HG03342 (cell line): ENCODE results near the gene ADD1.
"Not testable (repeated sequence)": the region's sequence is repeated elsewhere in the genome, so short reads cannot be mapped to it uniquely, and the experiment has no call there.

ENCODE experiments used
- ATAC-seq: cut with Tn5 transposase; IDR thresholded peaks from one replicate; pipeline ENCODE4 v1.9.1; 2021; ENCODE audit warnings: mild to moderate bottlenecking, moderate library complexity; ENCODE audit not compliant: unreplicated experiment

Gene ADD1

DNA sequence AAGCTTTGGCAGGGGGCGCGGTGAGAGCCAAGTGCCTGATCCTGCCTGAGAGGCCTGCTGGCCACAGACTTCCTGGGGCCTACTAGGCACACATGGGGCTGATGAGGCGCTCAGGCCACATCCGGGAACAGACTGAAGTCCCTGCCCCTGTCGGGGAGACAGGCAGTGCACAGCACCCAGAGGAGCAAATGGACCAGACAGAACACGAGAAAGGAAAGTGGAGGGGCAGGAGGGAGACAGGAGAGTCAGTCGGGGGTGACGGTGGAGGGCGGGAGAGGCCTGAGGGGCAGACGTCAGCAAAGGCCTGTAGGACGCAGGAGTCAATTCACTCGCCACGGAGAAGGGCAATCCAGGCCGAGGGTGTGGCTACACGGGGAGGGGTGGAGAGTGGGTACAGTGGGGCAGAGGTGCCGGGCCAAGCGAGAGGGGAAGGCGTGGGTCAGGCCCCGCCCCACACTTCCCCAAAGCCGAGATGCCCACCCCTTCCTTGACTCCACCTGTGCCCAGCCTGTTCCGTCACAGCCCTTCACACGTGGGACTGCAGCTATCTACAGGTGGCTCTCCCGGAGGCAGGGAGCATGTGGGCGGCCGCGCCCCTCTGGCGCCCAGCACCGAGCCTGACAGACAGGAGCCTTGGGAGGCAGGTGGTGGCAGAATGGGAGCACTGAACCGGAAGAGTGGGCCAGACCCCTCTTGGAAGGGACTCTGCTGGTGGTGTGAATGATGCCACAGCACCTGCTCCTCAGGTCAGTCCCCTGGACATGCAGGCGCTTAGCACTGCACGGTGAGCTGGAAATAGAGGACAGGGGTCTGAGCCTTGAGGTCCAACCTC lies 99.1 kb downstream of the ADD1 start:
- ATAC-seq, result no peak

DNA sequence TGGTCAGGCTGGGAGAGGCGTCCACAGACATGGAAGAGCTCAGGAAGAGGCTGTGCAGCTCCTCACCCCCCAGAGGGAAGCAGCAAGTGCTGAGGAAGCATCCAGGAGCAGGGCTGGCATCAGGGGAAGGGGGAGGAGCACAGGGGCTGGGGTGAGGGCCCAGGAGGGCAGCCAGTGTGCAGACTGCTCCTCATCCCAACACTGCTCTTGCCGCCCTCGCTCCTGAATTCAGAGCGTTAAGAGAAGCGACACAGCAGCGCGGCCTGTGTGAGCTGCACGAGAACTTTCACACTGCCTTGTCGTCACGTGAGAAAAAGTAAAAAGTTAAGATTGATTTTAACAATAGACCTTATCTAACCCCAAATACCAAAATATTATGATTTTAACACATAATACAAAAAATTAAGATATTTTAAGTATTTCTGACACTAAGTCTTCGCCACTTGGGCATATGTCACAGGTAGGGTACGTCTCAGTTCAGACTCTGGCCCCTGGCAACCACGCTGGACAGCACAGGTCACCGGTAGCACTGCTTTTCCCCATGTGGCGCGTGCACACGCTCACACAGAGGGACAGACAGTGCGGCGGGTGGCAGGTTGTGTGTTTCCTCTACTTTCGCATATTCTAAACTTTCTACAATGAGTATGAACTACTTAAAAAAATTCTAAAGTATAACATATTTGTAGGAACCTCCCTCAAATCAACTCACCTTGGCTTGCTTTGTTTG lies 99.9 kb downstream of the ADD1 start:
- no peak for ATAC-seq

DNA sequence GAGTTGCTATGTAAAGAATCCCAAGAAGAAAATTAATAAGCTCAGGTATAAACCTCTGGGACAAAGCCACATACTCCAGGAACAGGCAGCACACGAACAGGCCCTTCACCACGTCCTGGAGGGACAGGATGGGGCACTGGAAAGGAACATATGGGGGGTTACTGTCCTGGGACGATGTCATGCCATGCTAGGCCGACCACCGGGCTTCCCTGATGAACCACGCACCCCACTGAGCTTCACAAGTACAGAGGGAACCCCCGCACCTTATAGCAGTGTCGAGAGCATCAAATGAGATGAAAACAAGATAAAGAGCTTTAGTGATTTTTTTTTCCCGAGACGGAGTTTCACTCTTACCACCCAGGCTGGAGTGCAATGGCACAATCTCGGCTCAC lies 100.4 kb downstream of the ADD1 start:
- ATAC-seq, result no peak

DNA sequence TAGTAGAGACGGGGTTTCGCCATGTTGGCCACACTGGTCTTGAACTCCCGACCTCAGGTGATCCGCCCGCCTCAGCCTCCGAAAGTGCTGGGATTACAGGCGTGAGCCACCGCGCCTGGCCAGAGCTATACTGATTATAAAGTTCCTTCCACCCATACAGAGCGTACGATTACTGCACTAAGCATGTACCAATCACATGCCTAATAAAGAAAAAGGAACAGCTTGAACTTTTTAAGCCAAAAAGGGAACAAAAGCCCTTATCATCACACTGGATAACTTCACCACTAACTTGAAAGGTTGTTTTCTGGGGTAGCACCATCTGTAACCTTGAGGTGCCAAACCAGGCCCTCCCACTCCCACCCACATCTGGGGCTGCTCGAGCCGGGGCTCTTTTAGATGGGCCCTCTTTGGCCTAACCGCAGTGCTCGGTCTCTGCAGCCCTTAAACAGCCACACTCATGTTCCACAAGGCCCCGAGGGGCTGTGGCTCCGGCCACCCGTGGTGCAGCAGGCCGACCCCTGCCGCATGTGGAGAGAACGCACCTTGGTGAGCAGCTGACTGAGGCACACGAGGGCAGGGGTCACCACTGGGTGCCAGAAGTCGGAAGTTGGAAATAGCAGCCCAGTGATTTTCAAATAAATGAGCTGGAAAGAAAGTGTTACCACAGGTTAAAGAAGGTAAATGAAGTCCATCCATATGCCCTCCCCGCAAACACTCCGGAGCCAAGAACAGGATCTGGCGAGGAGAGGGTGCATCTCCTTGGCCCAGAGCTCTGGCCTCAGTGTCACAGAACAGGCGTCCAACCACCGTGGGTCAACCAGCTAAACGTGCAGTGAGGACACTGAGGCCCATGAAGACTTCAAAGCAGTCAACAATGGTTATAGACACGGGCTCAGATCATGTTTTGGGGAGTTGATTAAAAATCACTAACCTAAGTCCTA lies 101.2 kb downstream of the ADD1 start:
- no peak for ATAC-seq

DNA sequence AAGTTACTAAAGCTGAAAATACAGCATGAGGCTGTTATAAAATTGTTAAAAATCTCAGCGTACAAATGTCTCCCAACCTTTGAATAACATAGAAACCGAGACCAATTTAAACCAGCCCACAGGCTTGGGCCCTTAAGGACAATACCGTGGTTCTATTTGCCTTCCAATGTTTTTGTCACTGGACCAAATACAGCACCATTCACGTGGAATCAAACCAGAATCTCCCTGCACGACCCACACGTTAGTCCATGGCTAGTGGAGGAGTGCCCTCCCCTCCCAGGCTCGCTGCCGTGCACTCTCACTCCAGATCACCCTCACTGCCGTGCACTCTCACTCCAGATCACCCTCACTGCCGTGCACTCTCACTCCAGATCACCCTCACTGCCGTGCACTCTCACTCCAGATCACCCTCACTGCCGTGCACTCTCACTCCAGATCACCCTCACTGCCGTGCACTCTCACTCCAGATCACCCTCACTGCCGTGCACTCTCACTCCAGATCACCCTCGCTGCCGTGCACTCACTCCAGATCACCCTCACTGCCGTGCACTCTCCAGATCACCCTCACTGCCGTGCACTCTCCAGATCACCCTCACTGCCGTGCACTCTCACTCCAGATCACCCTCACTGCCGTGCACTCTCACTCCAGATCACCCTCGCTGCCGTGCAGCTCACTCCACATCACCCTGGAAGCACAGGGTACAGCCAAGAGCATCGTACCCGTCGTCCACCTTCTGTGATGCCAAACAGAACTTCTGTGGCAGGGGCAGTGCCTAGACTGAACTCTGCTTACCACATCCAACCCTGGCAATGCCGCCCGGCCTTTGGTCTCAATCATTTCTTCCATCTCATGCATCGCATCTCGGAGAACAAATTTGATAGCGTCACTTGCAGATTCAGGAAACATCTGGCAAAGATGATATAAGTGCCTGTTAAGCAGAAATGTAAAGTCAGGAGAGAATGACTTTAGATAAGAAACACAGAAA lies 102.3 kb downstream of the ADD1 start:
- ATAC-seq, result not testable (repeated sequence)

DNA sequence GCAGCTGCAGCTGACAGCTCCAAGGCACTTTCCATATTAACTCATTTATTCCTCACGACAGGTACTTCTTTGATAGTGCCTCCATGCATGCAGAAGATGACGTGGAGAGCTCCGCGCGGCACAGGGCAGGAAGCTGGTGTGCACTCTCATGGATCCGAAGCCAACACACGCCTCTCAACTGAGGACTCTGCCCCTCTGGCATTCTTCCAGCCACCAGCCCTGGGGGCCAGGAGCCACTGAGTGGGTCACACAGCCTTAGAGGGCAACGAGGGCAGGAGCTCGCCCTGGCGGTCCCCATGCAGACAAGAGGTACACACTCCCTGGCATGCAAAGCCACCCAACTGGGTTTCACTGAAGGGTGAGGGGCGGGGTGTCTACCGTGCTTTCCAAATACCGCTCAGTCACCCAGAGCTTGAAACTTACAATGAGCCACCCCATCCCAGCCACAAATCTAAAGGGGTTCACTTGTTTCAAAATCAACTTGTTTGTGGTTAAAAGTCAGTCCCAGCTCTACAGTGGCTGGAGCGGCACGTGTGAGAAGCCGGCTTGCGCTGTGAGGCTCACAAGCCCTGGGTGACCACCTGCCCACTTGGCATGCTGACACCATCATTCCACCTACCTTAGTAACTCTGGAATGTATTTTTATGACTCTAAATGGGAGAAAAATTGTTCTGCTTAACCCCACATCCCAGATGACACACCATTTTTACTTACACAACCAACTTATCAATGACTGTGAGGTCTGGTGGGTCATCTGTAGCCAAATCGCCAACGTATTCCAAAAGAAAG lies 103.4 kb downstream of the ADD1 start:
- ATAC-seq, result no peak

DNA sequence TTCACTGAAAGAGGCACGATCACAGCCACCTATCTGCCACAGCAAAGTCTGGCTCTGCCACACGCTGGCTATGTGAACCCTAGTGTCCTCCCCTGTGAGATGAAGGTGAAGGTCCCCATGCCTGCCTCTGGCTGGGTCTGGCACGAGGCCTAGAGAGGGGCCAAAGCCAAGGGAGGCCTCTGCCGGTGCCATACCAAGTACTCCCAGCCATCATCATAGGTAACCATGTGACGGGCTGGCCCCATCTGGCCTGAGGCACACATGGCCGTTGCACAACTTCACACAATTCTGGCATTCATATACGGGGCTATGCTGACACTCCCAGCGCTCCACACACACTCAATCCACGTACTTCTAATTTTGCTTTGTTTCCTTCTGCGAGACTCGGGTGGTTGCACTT lies 104.3 kb downstream of the ADD1 start:
- ATAC-seq, result no peak

DNA sequence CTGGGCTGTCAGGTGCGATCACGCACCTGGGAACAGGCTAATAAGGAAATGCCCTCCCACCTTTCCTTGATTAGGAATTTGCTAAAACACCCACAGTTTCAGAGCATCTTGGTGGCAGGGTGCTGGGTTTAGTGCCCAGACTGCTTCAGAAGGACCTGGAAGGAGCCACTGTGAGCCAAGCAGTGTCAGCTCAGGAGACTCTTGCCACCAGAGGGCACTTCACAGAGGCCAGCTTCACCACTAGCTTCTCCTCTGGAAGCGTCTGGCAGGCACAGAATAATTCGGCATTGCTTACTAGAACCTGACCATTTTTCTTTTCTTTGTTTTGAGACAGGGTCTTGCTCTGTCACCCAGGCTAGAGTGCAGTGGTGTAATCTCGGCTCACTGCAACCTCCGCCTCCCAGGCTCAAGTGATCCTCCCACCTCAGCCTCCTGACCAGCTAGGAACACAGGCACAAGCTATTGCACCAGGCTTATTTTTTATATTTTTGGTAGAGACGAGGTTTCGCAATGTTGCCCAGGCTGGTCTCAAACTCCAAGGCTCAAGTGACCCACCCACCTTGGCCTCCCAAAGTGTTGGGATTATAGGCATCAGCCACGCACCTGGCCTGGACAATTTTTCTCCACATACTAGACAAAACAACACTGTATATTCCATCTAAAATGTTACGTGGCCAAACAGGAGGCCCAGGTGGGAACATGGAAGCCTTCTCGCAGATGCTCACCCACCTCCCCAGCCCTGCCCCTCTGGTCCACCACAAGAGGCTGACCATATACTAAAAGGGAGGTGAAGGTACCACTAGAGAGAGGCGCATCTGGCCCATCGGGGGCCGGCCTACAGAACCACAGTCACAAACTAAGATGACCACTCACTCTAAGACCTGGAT lies 105.5 kb downstream of the ADD1 start:
- ATAC-seq, result no peak

DNA sequence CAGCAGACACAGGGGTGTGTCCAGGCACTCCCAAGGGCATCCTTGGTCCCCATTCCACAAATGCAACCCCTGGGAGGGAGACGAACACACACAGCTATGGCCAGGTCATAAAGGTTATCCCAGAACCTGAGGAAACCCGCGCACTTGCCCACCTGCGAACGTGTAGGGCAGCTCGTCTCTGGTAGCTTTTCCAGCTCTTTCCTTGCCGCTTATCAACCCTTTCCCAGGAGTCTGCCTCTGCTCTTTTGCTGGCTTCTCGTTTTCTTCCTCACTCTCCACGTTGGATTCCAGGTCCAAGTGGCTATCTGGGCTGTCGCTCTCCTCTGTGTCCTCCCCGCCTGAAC lies 106.1 kb downstream of the ADD1 start:
- ATAC-seq, result no peak

DNA sequence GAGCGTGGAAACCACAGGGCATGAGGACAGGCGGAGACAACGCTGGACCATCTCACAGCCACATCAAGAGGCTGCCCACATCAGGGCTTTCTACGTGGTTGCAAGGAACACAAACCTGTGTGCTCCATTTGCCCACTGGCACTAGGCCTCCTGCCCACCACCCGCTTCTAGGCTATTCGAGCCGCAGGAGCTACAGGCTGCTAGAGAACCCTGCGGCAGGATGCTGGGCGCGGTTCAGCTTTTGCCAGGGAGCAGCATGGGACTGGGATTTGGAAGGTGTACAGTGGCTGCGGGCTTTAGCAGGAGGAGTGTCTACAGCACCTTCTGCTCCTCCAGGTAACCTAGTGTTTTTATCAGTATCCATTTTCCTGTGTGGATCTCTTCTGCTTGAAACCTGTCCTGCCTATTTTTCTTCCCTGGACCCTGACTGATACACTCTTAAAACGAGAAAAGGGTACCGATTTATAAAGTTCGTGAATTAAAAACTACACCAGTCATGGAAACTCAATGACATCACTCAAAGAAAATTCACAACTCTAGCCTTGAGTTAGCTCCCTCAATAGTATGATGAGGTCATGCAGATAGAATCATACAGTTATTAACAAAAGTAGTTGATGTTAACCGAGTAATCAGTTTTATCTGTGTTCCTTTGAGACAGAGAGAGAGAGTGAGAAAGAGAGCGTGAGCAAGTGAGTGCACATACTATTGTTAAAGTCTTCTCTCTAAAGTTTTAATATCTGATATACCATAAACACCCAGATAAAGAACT lies 106.8 kb downstream of the ADD1 start:
- ATAC-seq, result no peak

DNA sequence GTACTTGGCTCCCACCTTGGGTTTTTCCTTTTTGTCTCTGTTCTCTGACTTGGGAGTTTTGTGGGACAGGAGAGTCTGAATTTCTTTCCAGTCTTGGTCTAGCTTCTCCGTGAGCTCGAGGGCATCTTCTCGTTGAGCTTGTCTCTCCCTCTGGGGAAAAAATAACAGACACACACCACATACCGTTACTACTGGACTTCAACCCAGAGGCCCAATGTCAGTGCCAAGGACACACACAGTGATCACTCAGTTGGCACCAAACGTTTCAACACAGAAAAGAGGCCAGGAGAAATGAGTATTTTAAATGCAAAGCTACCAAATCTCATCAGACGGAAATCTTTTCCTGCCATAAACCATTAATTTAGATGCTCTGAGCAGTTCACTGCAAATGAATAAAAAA lies 109.9 kb downstream of the ADD1 start:
- no peak for ATAC-seq

DNA sequence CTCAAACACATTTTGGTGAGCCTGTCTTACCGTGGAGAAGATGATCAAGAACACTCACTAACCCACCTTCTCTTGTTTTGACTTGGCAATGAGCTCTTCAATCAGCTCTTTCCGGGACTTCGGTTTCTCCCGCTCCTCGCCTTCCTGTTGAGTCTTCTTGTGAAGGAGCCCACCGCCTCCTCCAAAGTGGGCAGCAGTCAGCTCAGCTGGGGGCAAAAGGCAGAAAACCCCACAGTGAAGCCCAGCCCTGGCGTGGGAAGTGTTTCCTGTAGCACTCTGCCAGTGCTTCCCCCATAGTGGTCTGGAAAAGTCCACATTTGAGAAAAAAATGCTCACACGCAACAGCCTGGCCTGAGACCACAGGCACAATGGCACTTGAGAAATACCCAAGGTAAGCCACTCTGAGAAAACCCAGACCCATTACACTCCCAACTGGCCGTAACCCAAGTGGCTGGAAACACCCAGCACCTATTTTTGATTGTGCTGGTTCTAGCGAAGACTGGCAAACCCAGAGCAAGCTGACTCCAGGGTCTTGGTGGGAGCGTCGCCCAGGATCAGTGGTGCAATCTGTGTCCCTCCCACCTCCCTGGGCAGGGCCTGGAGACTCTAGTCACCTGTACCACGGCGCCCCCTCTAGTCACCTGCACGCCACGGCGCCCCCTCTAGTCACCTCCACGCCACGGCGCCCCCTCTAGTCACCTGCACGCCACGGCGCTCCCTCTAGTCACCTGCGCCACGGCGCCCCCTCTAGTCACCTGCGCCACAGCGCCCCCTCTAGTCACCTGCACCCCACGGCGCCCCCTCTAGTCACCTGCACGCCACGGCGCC lies 110.9 kb downstream of the ADD1 start:
- ATAC-seq, result peak; percentile 52

DNA sequence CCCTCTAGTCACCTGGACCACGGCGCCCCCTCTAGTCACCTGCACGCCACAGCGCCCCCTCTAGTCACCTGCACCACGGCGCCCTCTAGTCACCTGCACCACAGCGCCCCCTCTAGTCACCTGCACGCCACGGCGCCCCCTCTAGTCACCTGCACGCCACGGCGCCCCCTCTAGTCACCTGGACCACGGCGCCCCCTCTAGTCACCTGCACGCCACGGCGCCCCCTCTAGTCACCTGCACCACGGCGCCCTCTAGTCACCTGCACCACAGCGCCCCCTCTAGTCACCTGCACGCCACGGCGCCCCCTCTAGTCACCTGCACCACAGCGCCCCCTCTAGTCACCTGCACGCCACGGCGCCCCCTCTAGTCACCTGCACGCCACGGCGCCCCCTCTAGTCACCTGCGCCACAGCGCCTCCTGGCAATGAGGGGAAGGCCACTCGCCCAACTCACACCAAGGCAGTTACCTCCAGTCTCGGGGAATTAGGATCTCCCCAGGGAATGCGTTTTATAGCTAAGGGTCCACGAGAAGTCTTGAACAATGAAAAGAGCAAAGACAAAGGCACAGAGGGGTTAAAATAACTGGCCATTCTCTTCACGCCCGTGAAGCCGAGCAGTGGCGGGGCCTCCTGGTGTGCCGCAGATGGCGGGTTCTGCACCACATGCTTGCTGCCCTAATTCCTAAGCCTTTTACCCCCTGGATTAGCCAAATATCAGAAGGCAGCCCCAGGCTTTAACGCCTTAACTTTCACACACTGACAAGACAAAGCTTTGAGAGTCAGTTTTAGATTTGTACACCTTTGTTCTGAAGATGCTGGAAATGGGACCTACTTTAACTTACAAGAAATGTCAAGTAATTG lies 111.8 kb downstream of the ADD1 start:
- ATAC-seq, result not testable (repeated sequence)

DNA sequence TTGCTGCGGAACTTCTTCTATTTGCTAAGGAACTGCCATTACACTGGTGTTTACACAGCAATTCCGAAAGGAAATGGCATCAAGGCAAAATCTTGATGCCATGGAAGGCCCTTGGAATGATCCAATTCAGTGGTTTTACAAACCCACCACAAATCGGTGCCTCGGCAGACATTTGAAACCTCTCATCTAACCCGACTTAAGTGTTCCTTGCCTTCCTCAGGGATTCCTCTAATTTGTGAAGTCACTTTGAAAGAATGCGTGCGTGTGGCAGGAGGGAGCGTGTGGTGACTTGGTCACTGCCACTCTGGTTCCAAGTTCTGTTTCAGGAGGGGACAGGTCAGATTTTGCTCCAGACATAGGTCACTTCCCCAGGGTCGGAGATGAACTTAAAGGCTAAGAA lies 114.8 kb downstream of the ADD1 start:
- no peak for ATAC-seq

DNA sequence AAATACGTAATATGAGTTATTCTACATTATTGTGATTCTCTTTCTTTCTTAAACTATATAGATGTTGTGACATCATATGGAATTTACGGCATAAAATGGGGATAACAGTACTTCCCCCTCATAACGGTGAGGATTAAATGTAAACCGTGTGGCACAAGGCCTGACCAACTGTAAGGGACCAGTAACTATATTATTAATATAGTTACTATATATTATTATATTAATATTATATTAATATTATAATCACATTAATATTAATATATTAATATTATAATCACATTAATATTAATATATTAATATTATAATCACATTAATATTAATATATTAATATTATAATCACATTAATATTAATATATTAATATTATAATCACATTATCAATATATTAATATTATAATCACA lies 116.8 kb downstream of the ADD1 start:
- ATAC-seq, result not testable (repeated sequence)

DNA sequence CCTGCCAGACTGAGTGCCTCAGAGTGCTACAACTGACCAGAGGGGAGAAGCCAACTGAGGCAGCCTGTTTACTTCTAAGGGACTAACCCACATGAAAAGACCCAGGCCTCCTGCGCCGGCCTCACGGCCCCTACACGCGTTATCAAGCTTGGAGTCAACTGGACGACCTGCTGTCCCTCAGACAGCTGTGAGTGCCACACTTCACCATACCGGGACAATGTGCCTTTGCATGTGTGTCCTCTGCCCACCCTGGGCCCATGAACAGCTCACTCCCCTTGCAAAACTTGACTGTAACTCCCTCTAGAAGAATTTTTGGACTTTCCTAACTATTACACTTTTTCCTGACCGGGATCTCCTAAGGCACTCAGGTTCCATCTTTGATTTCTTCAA lies 117.8 kb downstream of the ADD1 start:
- no peak for ATAC-seq
